HG02840 (cell line): ENCODE results near the gene TCF12.
"Not testable (repeated sequence)": the region's sequence is repeated elsewhere in the genome, so short reads cannot be mapped to it uniquely, and the experiment has no call there.

Experiments
- ATAC-seq: cut with Tn5 transposase; IDR thresholded peaks from one replicate; pipeline ENCODE4 v1.9.1; 2021; ENCODE audit warnings: mild to moderate bottlenecking, moderate library complexity, moderate number of reproducible peaks; ENCODE audit not compliant: unreplicated experiment, low FRiP score

The TCF12 gene

DNA sequence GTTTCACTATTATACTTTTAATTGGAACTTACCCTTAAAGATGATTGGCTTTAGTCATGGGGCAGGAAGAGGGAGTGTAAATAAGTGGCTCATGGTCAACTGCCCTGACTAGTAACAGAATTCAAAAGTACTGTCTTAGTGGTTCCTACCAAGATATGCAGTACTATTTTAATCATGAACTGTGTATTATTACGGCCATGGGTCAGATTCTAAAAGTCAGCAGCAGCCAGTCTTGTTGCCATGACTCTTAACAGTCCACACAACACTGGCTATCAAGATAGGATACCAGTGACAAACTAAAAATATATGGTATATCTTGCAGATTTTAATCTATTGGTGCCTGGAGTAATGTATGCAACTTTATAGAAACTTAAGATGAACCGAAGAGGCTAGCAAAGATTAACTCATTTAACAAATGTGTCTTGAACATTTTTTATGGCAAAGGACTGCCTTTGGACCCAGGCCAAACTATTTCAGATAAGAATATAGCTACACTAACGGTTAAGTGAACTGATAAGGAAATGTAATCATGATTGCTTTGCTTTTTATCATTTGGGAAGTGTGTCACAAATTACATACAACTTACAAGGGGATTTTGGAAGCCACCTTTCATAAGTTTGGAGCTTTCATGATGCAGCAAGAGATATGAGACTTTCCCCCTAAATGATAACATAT lies 163.7 kb downstream of the TCF12 start:
- ATAC-seq = no peak

DNA sequence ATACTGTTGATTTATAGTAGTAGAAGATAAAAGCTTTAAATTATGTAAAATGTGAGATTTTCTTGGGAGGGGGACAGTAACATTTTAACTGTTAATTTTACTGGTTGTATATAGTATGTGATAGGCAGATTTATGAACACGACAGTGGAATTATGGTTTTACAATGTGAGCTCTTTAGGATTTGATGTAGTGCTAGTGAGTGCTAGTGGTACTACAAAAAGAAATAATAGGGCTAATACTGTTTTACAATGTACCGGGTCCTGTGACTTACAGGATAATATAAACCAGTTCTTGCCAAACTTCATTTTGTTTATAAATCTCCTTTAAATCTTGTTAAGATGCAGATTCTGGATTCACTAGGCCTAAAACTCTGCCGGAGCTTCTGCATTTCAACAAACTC lies 165.7 kb downstream of the TCF12 start:
- ATAC-seq = no peak

GRCh38 chr15:57085267-57085666 lies 166.8 kb downstream of the TCF12 start:
- no peak for ATAC-seq

- ATAC-seq = no peak
These were observed 168.5 kb downstream of the TCF12 start for GRCh38 chr15:57086857-57087427.

DNA sequence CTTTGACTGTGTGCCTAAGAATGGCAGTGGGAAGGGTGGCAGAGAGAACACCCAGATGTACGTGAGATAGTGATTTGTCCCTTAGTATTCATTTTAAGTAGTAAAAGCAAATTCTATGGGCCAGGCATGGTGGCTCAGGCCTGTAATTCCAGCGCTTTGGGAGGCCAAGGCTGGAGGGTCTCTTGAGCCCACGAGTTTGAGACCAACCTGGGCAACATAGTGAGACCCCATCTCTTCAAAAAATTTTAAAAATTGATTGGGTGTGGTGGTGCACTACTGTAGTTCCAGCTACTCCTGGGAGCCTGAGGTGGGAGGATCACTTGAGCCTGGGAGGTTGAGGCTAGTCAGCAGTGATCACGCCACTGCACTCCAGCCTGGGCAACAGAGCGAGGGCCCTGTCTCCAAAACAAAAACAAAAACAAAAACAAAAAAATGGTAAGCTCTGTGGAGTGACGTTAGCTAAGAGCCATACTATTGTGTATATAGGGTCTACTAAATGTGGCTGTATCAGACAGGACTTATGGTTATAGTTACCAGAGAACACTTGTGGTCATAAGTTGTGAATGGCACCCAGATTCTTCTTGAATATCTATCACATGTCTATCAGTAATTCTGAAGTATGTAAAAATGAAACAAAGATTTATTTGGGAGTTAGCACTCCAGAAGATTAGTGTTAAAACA lies 171.5 kb downstream of the TCF12 start:
- no peak for ATAC-seq

- no peak for ATAC-seq
These were observed 172.0 kb downstream of the TCF12 start for GRCh38 chr15:57090496-57090859.

- ATAC-seq = no peak
These were observed 173.2 kb downstream of the TCF12 start for GRCh38 chr15:57091636-57092035.

DNA sequence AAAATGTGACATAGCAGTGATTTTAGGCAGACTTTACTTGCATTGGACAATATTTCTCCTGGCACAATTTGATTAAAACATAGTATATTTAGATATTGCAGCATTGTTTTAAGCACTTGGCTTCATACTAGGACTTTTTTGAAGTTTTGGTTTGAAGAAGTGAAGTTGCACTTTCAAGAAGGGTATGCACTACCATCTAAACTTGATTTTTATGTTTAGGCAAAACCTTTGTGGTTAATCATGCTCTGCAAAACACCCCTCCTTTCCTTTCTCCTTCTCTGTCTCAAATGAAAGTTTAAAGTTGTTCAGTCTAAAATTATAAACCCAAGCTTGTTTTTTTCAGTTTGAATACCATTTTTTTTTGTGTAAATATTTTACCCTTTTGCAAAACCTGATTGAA lies 173.8 kb downstream of the TCF12 start:
- no peak for ATAC-seq

DNA sequence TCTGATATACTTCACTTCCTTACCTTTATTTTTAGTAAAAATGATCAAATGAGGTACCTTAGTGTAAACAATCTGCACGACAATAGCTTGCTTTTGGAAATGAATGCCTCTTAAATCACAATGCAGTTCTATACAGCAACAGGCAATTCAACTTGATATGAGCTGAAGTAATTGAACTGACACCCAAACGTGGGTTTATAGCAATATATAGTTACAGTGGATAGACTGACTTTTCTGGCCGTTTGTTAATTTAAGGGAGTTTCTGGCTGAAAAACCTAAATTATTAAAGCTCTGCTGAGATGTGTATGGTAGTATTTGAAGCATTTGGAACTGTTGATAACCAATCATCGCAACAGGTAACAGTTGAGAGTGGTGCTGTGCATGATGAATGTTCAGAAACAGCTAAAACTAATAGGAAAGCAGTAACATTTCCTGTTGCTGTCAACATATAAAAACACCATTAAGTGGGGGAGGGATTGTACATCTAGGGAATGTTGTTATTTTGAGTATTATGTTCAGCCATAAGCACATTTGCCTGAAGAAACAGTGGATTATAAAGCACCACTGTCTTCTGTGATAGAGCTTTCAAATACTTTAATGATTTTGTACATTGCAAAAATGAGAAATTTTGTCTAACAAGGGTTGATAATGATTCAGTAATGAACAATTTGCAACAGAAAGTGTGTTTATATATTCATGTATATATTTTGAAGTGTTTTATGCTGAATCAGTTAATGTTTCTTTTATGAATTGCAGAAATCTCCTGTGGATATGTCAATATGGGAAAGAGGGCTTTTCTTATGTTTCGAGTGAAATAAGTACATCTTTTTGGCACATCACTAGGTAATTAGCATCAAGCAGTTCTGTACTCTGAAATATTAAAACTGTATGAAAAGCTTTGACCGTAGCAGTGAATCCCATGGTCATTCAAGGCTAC lies 176.1 kb downstream of the TCF12 start:
- no peak for ATAC-seq

DNA sequence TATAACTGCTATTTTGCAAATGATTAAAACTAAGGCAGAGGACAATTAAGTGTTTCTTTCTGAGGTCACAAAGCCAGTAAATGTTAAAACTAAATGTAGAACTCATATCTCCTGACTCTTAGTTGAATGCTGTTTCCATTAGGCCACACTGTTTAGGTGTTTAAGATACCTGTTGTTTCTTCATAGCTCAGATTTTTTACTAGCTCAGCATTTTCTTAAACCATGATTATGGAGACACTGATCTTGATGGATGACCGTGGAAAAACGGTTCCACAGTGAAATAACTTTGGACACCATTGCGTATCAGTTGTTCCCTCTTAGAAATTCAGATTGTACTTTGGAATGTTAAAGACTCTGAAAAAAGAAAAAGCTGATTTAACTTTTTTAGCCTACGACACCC lies 177.5 kb downstream of the TCF12 start:
- ATAC-seq = no peak

- no peak for ATAC-seq
These were observed 178.8 kb downstream of the TCF12 start for GRCh38 chr15:57097246-57097645.

- ATAC-seq = not testable (repeated sequence)
These were observed 179.6 kb downstream of the TCF12 start for GRCh38 chr15:57097919-57098543.

GRCh38 chr15:57098896-57099295 lies 180.5 kb downstream of the TCF12 start:
- no peak for ATAC-seq

DNA sequence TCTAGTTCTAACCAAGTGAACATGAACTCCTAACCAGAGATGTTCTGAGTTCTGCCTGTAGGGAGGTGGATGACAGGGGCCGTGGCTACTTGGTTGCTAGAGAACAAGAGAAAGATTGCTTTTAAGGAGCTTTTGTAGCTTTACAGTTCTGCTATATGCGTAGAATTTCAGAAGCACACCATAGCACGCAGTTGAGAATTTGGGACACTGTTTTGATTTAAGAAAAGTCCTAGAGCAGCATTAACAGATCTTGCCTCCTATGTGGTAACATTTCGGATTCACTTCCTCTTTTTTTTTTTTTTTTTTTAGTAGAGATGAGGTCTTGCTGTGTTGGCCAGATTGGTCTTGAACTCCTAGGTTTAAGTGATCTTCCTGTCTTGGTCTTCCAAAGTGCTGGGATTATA lies 181.7 kb downstream of the TCF12 start:
- ATAC-seq = no peak

DNA sequence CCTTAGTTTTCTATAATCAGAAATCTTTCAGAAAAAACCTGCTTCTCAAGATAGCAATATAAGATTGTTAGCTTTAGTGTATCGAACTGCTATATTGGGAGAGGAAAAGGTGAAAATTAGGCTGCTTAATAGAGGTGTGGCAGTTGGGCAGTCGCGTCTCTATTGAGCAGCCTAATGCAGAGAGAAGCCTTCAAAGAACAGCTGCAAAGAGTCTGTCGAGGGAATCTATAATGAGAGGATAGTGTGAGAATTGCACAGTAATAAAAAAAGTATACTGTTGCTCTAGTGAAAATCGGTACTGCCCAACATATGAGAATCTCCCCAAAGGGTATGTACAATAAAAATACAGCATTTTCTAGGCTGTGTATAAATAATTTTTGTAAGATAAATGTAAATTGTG lies 184.4 kb downstream of the TCF12 start:
- no peak for ATAC-seq

GRCh38 chr15:57108296-57108695 lies 189.9 kb downstream of the TCF12 start:
- ATAC-seq = no peak

GRCh38 chr15:57109005-57109404 lies 190.6 kb downstream of the TCF12 start:
- ATAC-seq = no peak

DNA sequence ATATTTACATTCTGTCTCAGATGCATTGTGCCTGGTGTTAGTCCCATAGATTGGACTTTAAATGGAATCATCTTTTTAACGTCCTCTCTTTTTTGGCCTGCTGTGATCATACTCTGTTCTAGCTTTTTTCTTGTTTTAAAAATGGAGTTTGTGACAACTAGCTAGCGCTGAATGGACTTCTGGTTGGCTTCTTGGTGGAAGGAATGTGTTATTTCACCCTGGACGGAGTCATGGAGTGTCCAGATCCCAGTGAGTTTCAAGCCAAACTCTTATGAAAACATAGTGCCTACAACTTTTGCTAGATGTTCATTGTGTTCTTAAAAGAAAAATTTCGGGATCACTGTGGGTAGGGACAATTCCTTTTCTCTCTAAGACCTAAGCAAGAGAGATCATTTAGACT lies 192.6 kb downstream of the TCF12 start:
- no peak for ATAC-seq

GRCh38 chr15:57112178-57112577 lies 193.7 kb downstream of the TCF12 start:
- ATAC-seq = no peak

DNA sequence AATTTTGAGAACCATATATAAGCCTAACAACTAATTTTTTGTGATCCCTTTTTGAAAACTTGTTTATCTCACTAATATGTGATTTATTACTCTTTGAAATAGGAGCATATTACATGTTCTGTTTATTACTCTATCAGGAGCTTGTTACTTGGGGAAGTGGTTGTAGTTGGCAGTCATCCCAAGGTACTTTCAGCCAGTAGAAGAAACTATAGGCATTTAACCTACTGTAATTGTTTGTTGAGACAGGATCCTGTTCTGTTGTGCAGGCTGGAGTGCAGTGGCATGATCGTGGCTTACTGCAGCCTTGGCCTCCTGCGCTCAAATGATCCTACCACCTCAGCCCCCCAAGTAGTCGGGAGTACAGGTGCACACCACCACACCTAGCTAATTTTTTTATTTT lies 195.6 kb downstream of the TCF12 start:
- ATAC-seq = no peak
